Esophagus squamous epithelium (tissue), 4 donors: ENCODE measurements around the gene TSPAN5.

ENCODE experiments used
- POLR2A ChIP-seq, 4 donors: fragments of 450-650 bp; IDR thresholded peaks; one replicate each; pipeline ENCODE4 v1.6.1; 2017; ENCODE audit warnings: antibody characterized with exemption in 4 of 4, mild to moderate bottlenecking in 4 of 4, moderate library complexity in 3 of 4
- TF ChIP-seq, protein P1 (sequence below), 6 experiments: fragments of 450-650 bp in 4 of 6; fragments of 200-600 bp in 2 of 6; sonication (generic) in 2 of 6; IDR thresholded peaks; one replicate each; pipeline ENCODE4 v1.5.1; 2016 to 2019; ENCODE audit warnings: antibody characterized with exemption in 6 of 6, mild to moderate bottlenecking in 4 of 6, moderate library complexity in 4 of 6

DNA sequence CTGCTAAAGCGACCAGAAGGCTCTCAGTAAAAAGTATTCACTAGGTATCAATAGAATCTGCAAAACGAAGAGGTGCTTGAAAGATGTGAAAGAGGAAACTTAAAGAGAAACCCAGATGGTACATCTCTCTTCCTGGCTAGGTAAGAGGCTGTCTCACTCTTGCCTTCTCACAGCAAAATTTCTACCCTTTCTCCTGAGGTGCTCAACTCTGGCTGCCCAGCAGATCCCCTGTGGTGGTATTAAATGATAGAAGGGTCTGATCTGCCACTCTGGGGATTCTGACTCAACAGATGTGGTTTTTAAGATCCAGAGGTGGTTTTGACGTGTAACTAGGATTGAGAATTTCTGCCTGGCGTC, 14.9 kb upstream of the TSPAN5 start:
- TF ChIP-seq, protein P1, sequence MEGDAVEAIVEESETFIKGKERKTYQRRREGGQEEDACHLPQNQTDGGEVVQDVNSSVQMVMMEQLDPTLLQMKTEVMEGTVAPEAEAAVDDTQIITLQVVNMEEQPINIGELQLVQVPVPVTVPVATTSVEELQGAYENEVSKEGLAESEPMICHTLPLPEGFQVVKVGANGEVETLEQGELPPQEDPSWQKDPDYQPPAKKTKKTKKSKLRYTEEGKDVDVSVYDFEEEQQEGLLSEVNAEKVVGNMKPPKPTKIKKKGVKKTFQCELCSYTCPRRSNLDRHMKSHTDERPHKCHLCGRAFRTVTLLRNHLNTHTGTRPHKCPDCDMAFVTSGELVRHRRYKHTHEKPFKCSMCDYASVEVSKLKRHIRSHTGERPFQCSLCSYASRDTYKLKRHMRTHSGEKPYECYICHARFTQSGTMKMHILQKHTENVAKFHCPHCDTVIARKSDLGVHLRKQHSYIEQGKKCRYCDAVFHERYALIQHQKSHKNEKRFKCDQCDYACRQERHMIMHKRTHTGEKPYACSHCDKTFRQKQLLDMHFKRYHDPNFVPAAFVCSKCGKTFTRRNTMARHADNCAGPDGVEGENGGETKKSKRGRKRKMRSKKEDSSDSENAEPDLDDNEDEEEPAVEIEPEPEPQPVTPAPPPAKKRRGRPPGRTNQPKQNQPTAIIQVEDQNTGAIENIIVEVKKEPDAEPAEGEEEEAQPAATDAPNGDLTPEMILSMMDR (IDR thresholded peaks at IDR 0.05) = no peak
- no peak for TF ChIP-seq POLR2A (IDR thresholded peaks at IDR 0.05)
